Hepatocyte (in vitro differentiated cells): ENCODE data around the gene OR2T2. TPM values are rescaled to one million over a fixed set of nuclear protein-coding genes. Genes with fewer than 3 reads are reported as not detected.
"Not testable (repeated sequence)": the region's sequence is repeated elsewhere in the genome, so short reads cannot be mapped to it uniquely, and the experiment has no call there.

Experiments
- DNase-seq: peaks from one replicate; pipeline ENCODE4 v3.0.0-alpha.2; 2016; ENCODE audit warnings: low spot score
- H2AFZ ChIP-seq: fragments of 200-600 bp; sonication (generic); 2 replicates; pipeline ENCODE4 v1.6.0; 2016; ENCODE audit warnings: antibody characterized with exemption, mild to moderate bottlenecking
- H3K27ac ChIP-seq: fragments of 200-600 bp; sonication (generic); 2 replicates; pipeline ENCODE4 v1.5.1; 2016; ENCODE audit warnings: mild to moderate bottlenecking
- H3K27me3 ChIP-seq: fragments of 200-600 bp; sonication (generic); 2 replicates; pipeline ENCODE4 v1.6.1; 2016
- H3K36me3 ChIP-seq: fragments of 200-600 bp; sonication (generic); replicated peaks from 2 replicates; pipeline ENCODE4 v1.5.1; 2016; ENCODE audit warnings: low read depth; ENCODE audit not compliant: insufficient read depth
- H3K4me1 ChIP-seq: fragments of 200-600 bp; sonication (generic); 2 replicates; pipeline ENCODE4 v1.5.1; 2016; ENCODE audit warnings: mild to moderate bottlenecking, moderate library complexity; ENCODE audit not compliant: insufficient read depth
- H3K4me2 ChIP-seq: fragments of 200-600 bp; sonication (generic); 2 replicates; pipeline ENCODE4 v1.6.0; 2016
- H3K4me3 ChIP-seq: fragments of 200-600 bp; sonication (generic); 2 replicates; pipeline ENCODE4 v1.5.1; 2016; ENCODE audit warnings: mild to moderate bottlenecking
- H3K79me2 ChIP-seq: fragments of 200-600 bp; sonication (generic); 2 replicates; pipeline ENCODE4 v1.6.0; 2017; ENCODE audit warnings: mild to moderate bottlenecking
- H3K9me2 ChIP-seq: fragments of 200-600 bp; sonication (generic); replicated peaks from 2 replicates; pipeline ENCODE4 v1.6.0; 2017; ENCODE audit warnings: mild to moderate bottlenecking; ENCODE audit not compliant: insufficient read depth
- H3K9me3 ChIP-seq: fragments of 200-600 bp; sonication (generic); 2 replicates; pipeline ENCODE4 v1.5.1; 2016; ENCODE audit warnings: low read depth, mild to moderate bottlenecking
- H4K20me1 ChIP-seq: fragments of 200-600 bp; sonication (generic); 2 replicates; pipeline ENCODE4 v1.6.0; 2016; ENCODE audit warnings: mild to moderate bottlenecking; ENCODE audit not compliant: insufficient read depth, poor library complexity, severe bottlenecking
- WGBS: methylation state at CpG from one replicate; pipeline ENCODE4 v1.1.6; 2016; ENCODE audit warnings: low lambda C conversion rate; ENCODE audit errors: missing lambda C conversion rate; 5-methylcytosine and 5-hydroxymethylcytosine counted together
- polyA plus RNA-seq: library from polyadenylated mRNA; unstranded; fragments of >200 nt; fragmentation: Nextera tagmentation; extraction: Ambion mirVana; gene quantifications from 2 replicates; pipeline ENCODE4 v1.2.1, GENCODE V29; 2016
- total RNA-seq: library from RNA; depleted of rRNA; stranded (reverse); fragments of >200 nt; gene quantifications from 2 replicates; pipeline ENCODE4 v1.2.3, GENCODE V29; 2014

The OR2T2 gene
- total and polyA plus RNA-seq, 2 experiments from 2014 or later, result not detected

DNA sequence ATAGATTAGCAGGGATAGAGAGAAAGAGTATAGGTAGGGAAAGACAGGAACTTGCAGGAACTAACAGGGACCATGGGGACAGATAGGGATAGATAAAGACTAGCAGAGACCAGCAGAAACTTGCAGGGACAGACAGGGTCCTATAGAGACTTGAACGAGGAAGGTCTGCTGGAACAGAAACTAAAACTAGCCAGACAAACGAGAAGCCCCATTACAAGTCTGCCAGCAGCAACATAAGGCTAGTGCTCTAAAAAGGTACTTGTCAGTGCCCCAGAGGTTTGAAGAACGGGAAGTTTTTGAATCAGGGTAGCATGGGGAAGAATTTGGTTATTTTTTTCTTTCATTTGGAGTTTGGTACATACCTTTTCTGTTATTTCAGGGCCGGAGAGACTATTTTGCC, 13.2 kb upstream of the OR2T2 start:
- not testable (repeated sequence) for H3K4me2 ChIP-seq, H3K27me3 ChIP-seq, H3K4me1 ChIP-seq

GRCh38 chr1:248433811-248434415, 11.5 kb upstream of the OR2T2 start:
- not testable (repeated sequence) for H2AFZ ChIP-seq, H3K9me2 ChIP-seq, H3K4me2 ChIP-seq, H3K36me3 ChIP-seq, H4K20me1 ChIP-seq, H3K27ac ChIP-seq, H3K4me3 ChIP-seq, H3K79me2 ChIP-seq, DNase-seq, H3K4me1 ChIP-seq, H3K9me3 ChIP-seq, H3K27me3 ChIP-seq
- WGBS, result 92% methylated on average over 35 of the region's 38 CpGs

More for the DNA sequence above, 13.2 kb upstream of the OR2T2 start:
- H3K36me3 ChIP-seq, H2AFZ ChIP-seq, DNase-seq, H3K4me3 ChIP-seq, H3K9me3 ChIP-seq, H3K79me2 ChIP-seq, H4K20me1 ChIP-seq, H3K9me2 ChIP-seq, H3K27ac ChIP-seq: not testable (repeated sequence)
- WGBS, result 48% methylated on average over 4 of the region's 4 CpGs

GRCh38 chr1:248434913-248435312, 10.5 kb upstream of the OR2T2 start:
- H3K4me1 ChIP-seq, H3K27me3 ChIP-seq, H3K9me3 ChIP-seq, DNase-seq, H3K79me2 ChIP-seq, H3K9me2 ChIP-seq, H3K4me2 ChIP-seq, H3K36me3 ChIP-seq, H4K20me1 ChIP-seq, H3K27ac ChIP-seq, H3K4me3 ChIP-seq, H2AFZ ChIP-seq: not testable (repeated sequence)
- WGBS, result 77% methylated on average over 6 of the region's 6 CpGs

- H3K4me2 ChIP-seq, H2AFZ ChIP-seq, H3K4me3 ChIP-seq, H3K4me1 ChIP-seq, H3K36me3 ChIP-seq, H3K9me3 ChIP-seq, H3K27ac ChIP-seq, H4K20me1 ChIP-seq, H3K9me2 ChIP-seq, H3K27me3 ChIP-seq, H3K79me2 ChIP-seq, DNase-seq: not testable (repeated sequence)
- 48% methylated on average over 3 of the region's 3 CpGs for WGBS
Observed at GRCh38 chr1:248436303-248436702, 9.1 kb upstream of the OR2T2 start.

- H3K27ac ChIP-seq, H3K9me3 ChIP-seq, H3K4me2 ChIP-seq, H3K79me2 ChIP-seq, DNase-seq, H3K9me2 ChIP-seq, H3K4me3 ChIP-seq, H4K20me1 ChIP-seq, H2AFZ ChIP-seq, H3K36me3 ChIP-seq, H3K4me1 ChIP-seq, H3K27me3 ChIP-seq: not testable (repeated sequence)
- 10% methylated on average over 1 of the region's 1 CpG for WGBS
Observed at GRCh38 chr1:248438668-248439067, 6.8 kb upstream of the OR2T2 start.

DNA sequence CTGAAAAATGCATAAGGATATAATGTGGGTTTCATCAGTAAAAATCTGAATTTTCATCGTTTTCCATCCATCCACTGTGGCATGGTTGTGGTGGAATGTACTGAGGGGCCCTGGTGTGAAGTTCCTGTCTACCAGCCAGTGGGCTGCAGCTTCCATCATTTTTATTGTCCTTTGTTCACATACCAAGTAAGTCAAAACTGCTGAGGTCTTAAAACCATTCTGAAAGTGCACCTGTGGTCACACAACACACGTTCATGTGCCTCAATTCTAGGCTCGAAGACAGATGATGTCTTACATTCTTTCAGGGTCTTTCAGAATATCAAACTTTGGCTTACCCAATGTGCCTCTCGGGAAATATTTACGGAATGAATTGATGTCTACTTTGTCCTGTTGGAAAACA, 6.2 kb upstream of the OR2T2 start:
- 50% methylated on average over 5 of the region's 5 CpGs for WGBS
- H3K27me3 ChIP-seq, H3K9me3 ChIP-seq, H4K20me1 ChIP-seq, DNase-seq, H3K4me1 ChIP-seq, H3K36me3 ChIP-seq, H3K4me3 ChIP-seq, H3K4me2 ChIP-seq, H2AFZ ChIP-seq, H3K27ac ChIP-seq, H3K79me2 ChIP-seq, H3K9me2 ChIP-seq: not testable (repeated sequence)

- H3K27me3 ChIP-seq, H3K27ac ChIP-seq, H3K36me3 ChIP-seq, H3K4me2 ChIP-seq, H3K4me1 ChIP-seq, H2AFZ ChIP-seq, H4K20me1 ChIP-seq, H3K4me3 ChIP-seq, H3K9me3 ChIP-seq, H3K9me2 ChIP-seq, H3K79me2 ChIP-seq, DNase-seq: not testable (repeated sequence)
- 36% methylated on average over 1 of the region's 2 CpGs for WGBS
Observed at GRCh38 chr1:248442500-248443277, 2.7 kb upstream of the OR2T2 start.

GRCh38 chr1:248444603-248445002, 834 bp upstream of the OR2T2 start:
- not testable (repeated sequence) for H2AFZ ChIP-seq, H3K4me3 ChIP-seq, H3K36me3 ChIP-seq, H3K4me2 ChIP-seq, H3K27me3 ChIP-seq, H3K79me2 ChIP-seq, H3K4me1 ChIP-seq, H4K20me1 ChIP-seq, H3K27ac ChIP-seq, H3K9me3 ChIP-seq, DNase-seq, H3K9me2 ChIP-seq
- WGBS, result 80% methylated on average over 4 of the region's 4 CpGs

GRCh38 chr1:248448409-248449074, 3.1 kb downstream of the OR2T2 start:
- H4K20me1 ChIP-seq, H3K4me1 ChIP-seq, H3K79me2 ChIP-seq, H3K27me3 ChIP-seq, H3K36me3 ChIP-seq, DNase-seq, H3K9me2 ChIP-seq, H3K4me2 ChIP-seq, H2AFZ ChIP-seq, H3K9me3 ChIP-seq, H3K4me3 ChIP-seq, H3K27ac ChIP-seq: not testable (repeated sequence)
- WGBS, result no CpG with 5 or more reads among the region's 4 CpGs
